Fibroblast of mammary gland (primary cell): ENCODE results near the gene ASIP.
"Not testable (repeated sequence)": the region's sequence is repeated elsewhere in the genome, so short reads cannot be mapped to it uniquely, and the experiment has no call there.

ENCODE experiments used
- DNase-seq: peaks from one replicate; pipeline ENCODE4 v3.0.0-alpha.2; 2010; ENCODE audit warnings: low read depth
- H3K4me3 ChIP-seq: 2 replicates; pipeline ENCODE4 v1.5.1; 2011; ENCODE audit warnings: low read depth, mild to moderate bottlenecking, low read length, moderate library complexity; ENCODE audit not compliant: control insufficient read depth
- CTCF ChIP-seq: conservative IDR thresholded peaks from 2 replicates; pipeline ENCODE4 v1.5.1; 2011; ENCODE audit warnings: low read depth, low read length, inconsistent platforms; ENCODE audit not compliant: control insufficient read depth, insufficient read depth

The ASIP gene

GRCh38 chr20:34240693-34241615 lies at the start of gene ASIP:
Gene ASIP (plus strand): TSS chr20:34241423. CDS start chr20:34260375, 18,952 bp downstream.
- no peak for TF ChIP-seq CTCF
- no peak within 1 kb of the TSS for H3K4me3 ChIP-seq
- DNase-seq: peak; percentile 74

GRCh38 chr20:34193051-34193450 lies 48.2 kb upstream of the ASIP start:
- TF ChIP-seq CTCF: no peak
- H3K4me3 ChIP-seq: no peak overlapping the region
- no peak for DNase-seq

GRCh38 chr20:34199183-34199582 lies 42.0 kb upstream of the ASIP start:
- peak; percentile 53 for DNase-seq
- TF ChIP-seq CTCF: no peak
- no peak overlapping the region for H3K4me3 ChIP-seq

- H3K4me3 ChIP-seq: no peak overlapping the region
- no peak for TF ChIP-seq CTCF
- DNase-seq: no peak
Observed at GRCh38 chr20:34200023-34200422, 41.2 kb upstream of the ASIP start.

- TF ChIP-seq CTCF: no peak
- no peak for DNase-seq
- H3K4me3 ChIP-seq: no peak overlapping the region
Observed at GRCh38 chr20:34201531-34201930, 39.7 kb upstream of the ASIP start.

- not testable (repeated sequence) for DNase-seq, H3K4me3 ChIP-seq
Observed at GRCh38 chr20:34205172-34205880, 35.9 kb upstream of the ASIP start.

GRCh38 chr20:34209111-34209510 lies 32.1 kb upstream of the ASIP start:
- TF ChIP-seq CTCF: no peak
- no peak overlapping the region for H3K4me3 ChIP-seq
- DNase-seq: no peak
